HepG2 (cell line): ENCODE results near the gene HNRNPA2B1. TPM values are rescaled to one million over a fixed set of nuclear protein-coding genes. Genes with fewer than 3 reads are reported as not detected.

ENCODE experiments used
- ATAC-seq: fragments of 200-7000 bp; cut with Tn5 transposase; 3 replicates; pipeline ENCODE4 v1.9.1; 2020; ENCODE audit warnings: mild to moderate bottlenecking, moderate library complexity
- BruUV-seq: library from RNA; stranded (reverse); fragments of 400-500 nt; replicated peaks from 2 replicates; lab custom pipeline; 2021; lab: Mats Ljungman, UMichigan
- CTCF ChIA-PET: fragments of 300-600 bp; formaldehyde crosslinking; extraction: SDS; loops from one replicate; lab custom pipeline; 2021; ENCODE audit warnings: low total read pairs, inconsistent platforms, low intra/inter-chr PET ratio; lab: Yijun Ruan, JAX
- POLR2A ChIA-PET: fragments of 350-600 bp; sonication (Branson Sonifier 250); formaldehyde crosslinking; loops from one replicate; lab custom pipeline; 2020; ENCODE audit warnings: antibody characterized with exemption, inconsistent platforms; lab: Yijun Ruan, JAX
- DNase-seq: peaks from one replicate; pipeline ENCODE4 v3.0.0-alpha.2; 2015; ENCODE audit warnings: low spot score
- FAIRE-seq: peaks from 3 replicates; lab custom pipeline; 2011; peaks lifted over from hg19 to GRCh38; lab: Jason Lieb, UNC
- H2AFZ ChIP-seq: one replicate; pipeline ENCODE4 v1.6.1; 2011; ENCODE audit warnings: low read length, inconsistent platforms
- H3K27ac ChIP-seq: fragments of 300-600 bp; 3 replicates; pipeline ENCODE4 v1.8.0; 2011; ENCODE audit warnings: mixed run types, mild to moderate bottlenecking, mixed read lengths, low read length, inconsistent platforms; ENCODE audit not compliant: insufficient read depth; ENCODE audit errors: extremely low read length
- H3K27me3 ChIP-seq, 2 experiments: fragments of 200-600 bp in 1 of 2; 2 replicates in 1 of 2; 3 replicates in 1 of 2; pipeline versions ENCODE4 v1.6.0 to v1.8.0; 2011; ENCODE audit warnings: low read length in 2 of 2, mild to moderate bottlenecking in 2 of 2, moderate library complexity in 2 of 2, inconsistent platforms in 1 of 2; ENCODE audit not compliant: insufficient read depth in 2 of 2, control insufficient read depth in 1 of 2
- H3K36me3 ChIP-seq, 2 experiments: fragments of 200-600 bp in 1 of 2; replicated peaks in 1 of 2; 2 replicates in 1 of 2; 3 replicates in 1 of 2; pipeline versions ENCODE4 v1.5.1 to v1.8.0; 2011; ENCODE audit warnings: low read length in 2 of 2, inconsistent platforms in 1 of 2; ENCODE audit not compliant: insufficient read depth in 2 of 2, control insufficient read depth in 1 of 2
- H3K4me1 ChIP-seq: 2 replicates; pipeline ENCODE4 v1.5.1; 2012; ENCODE audit warnings: low read length, inconsistent platforms; ENCODE audit not compliant: insufficient read depth
- H3K4me2 ChIP-seq: 2 replicates; pipeline ENCODE4 v1.6.0; 2011; ENCODE audit warnings: low read depth, low read length, inconsistent platforms
- H3K4me3 ChIP-seq, 3 experiments: fragments of 200-600 bp in 1 of 3; sonication (generic), shearing (Covaris generic) in 1 of 3; replicated peaks in 1 of 3; 2 replicates each; pipeline ENCODE4 v1.5.1; 2011 to 2016; ENCODE audit warnings: low read length in 3 of 3, inconsistent platforms in 2 of 3, low read depth in 2 of 3, mild to moderate bottlenecking in 2 of 3, control low read depth in 1 of 3, mixed read lengths in 1 of 3; ENCODE audit not compliant: insufficient read depth in 1 of 3
- H3K79me2 ChIP-seq: one replicate; pipeline ENCODE4 v1.6.1; 2011; ENCODE audit warnings: low read length, inconsistent platforms; ENCODE audit not compliant: insufficient read depth
- H3K9ac ChIP-seq: 2 replicates; pipeline ENCODE4 v1.6.0; 2011; ENCODE audit warnings: mild to moderate bottlenecking, low read depth, low read length, inconsistent platforms; ENCODE audit not compliant: insufficient read depth
- H3K9me3 ChIP-seq: 2 replicates; pipeline ENCODE4 v1.5.1; 2012; ENCODE audit warnings: mild to moderate bottlenecking, low read length
- H4K20me1 ChIP-seq: 2 replicates; pipeline ENCODE4 v1.6.0; 2011; ENCODE audit warnings: inconsistent platforms, mild to moderate bottlenecking, low read length, moderate library complexity; ENCODE audit not compliant: insufficient read depth
- AGO2 ChIP-seq: fragments of 200-400 bp; formaldehyde crosslinking; optimal IDR thresholded peaks from 2 replicates; pipeline ENCODE3; 2017; ENCODE audit warnings: mild to moderate bottlenecking, low read depth, low read length, moderate library complexity
- FOXA3 ChIP-seq: IDR thresholded peaks from 2 replicates; pipeline ENCODE4 v1.6.1; 2016; ENCODE audit warnings: missing genetic modification reagents, missing compliant biosample characterization
- ZMYM3 ChIP-seq: sonication (generic); formaldehyde crosslinking; IDR thresholded peaks from 2 replicates; pipeline ENCODE4 v1.5.1; 2020; ENCODE audit warnings: mild to moderate bottlenecking, missing genetic modification reagents
- ZNF83 ChIP-seq: sonication (generic); formaldehyde crosslinking; IDR thresholded peaks from 2 replicates; pipeline ENCODE4 v1.4.0; 2020; ENCODE audit warnings: missing genetic modification reagents, mild to moderate bottlenecking, borderline replicate concordance
- WGBS: methylation state at CpG from one replicate; pipeline ENCODE4 v1.1.6; 2017; ENCODE audit warnings: low lambda C conversion rate; 5-methylcytosine and 5-hydroxymethylcytosine counted together
- in situ Hi-C: cut with HindIII; loops from 2 replicates; pipeline ENCODE4 v1.10.0; 2017; ENCODE audit warnings: low pct_unique_long_range_greater_than_20kb; ENCODE audit not compliant: extremely low pct_ligation_motif_present
- intact Hi-C: fragments of 100-400 bp; cut with micrococcal nuclease; formaldehyde crosslinking; loops from one replicate; pipeline ENCODE4 v1.10.0; 2022; ENCODE audit not compliant: unreplicated experiment
- polyA plus RNA-seq, 8 experiments: library from polyadenylated mRNA; depleted of rRNA in 3 of 8; stranded (reverse) in 7 of 8; unstranded in 1 of 8; fragments of >200 nt; fragmentation: Illumina TruSeq in 4 of 8; extraction: Trizol in 4 of 8; gene quantifications; 2 replicates each; pipeline versions ENCODE4 v1.2.1 to v1.2.3, GENCODE V29; 2011 to 2016; ENCODE audit warnings: low read depth in 4 of 8, missing spikeins in 1 of 8, mixed read lengths in 1 of 8; ENCODE audit not compliant: insufficient read depth in 1 of 8
- total RNA-seq, 5 experiments: library from RNA; depleted of rRNA; stranded (reverse); fragments of >200 nt; fragmentation: Illumina TruSeq; extraction: Trizol; gene quantifications; 2 replicates each; pipeline ENCODE4 v1.2.3, GENCODE V29; 2016; ENCODE audit warnings: low read depth in 1 of 5
- TF ChIP-seq, protein P1 (sequence below): sonication (generic); formaldehyde crosslinking; conservative IDR thresholded peaks from 2 replicates; pipeline ENCODE4 v1.5.0; 2020; ENCODE audit warnings: missing genetic modification reagents

The HNRNPA2B1 gene
- total and polyA plus RNA-seq, 2 of the 13 experiments (the other 11 are each of a cell fraction or from before 2014, with no cell fraction given) = 193 to 412 TPM

DNA sequence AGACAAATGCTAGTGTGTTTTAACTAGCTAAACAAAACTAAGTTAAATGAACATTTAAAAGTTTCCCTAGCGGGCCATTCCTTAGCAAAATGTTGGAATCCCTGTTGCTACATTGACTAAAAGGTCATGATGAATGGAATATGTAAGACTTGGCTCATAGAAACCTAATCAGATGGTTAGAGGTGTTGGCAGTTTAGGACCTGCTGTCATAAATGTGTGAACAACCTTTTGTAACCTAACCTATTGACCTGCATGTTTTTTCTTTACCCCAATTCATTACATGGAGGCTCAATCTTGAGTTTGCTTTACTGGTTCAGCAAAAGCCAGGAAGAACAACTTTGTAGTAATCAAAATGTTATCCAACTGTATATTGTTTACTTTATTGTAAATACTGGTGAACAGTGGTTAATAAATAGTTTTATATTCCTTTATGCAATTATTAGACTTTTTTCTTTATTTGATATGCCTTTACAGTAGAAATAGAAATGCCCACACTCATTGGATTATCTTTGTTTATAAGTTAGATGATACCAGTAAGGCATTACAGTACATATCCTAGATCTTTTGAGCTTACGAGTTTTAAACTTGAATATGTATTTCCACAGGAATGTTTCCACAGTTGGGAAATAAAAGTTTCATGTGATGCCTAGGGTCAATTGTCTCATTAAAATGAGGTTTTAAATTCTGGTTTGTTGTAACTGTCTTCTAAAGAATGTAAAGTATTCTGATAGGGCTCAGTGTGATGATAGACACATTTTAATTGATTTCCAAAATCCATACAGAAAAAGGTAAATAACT, 12.6 kb upstream of the HNRNPA2B1 start (continued):
- TF ChIP-seq, protein P1, sequence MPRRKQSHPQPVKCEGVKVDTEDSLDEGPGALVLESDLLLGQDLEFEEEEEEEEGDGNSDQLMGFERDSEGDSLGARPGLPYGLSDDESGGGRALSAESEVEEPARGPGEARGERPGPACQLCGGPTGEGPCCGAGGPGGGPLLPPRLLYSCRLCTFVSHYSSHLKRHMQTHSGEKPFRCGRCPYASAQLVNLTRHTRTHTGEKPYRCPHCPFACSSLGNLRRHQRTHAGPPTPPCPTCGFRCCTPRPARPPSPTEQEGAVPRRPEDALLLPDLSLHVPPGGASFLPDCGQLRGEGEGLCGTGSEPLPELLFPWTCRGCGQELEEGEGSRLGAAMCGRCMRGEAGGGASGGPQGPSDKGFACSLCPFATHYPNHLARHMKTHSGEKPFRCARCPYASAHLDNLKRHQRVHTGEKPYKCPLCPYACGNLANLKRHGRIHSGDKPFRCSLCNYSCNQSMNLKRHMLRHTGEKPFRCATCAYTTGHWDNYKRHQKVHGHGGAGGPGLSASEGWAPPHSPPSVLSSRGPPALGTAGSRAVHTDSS (CRISPR knock-in tag) = no peak
- TF ChIP-seq ZMYM3 (no peak), AGO2 (no peak)
- TF ChIP-seq, all 625 proteins: peak for 10

DNA sequence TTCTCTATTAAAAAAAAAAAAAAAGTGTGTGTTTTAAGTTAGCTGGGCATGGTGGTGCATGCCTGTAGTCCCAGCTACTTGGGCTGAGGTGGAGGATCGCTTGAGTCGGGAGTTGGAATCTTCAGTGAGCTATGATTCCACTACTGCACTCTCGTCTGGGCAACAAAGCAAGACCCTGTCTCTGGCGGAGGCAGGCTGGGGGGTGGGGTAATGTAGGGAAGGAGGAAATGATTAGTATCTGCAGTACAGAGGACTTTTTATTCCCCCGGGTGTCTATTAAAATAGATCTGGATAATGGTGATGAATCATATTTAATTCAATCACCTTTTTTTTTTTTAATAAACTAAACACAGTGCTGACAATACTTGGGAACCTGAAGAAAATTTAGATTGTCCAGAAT, 7.5 kb upstream of the HNRNPA2B1 start:
- no peaks in the 10 kb centered on the region for H3K27me3 ChIP-seq
- no peak overlapping the region for H3K4me2 ChIP-seq
- H4K20me1 ChIP-seq = peaks cover 32% of the 10 kb centered on the region
- peaks cover 44% of the 10 kb centered on the region for H3K79me2 ChIP-seq
- 98% methylated on average over 5 of the region's 5 CpGs for WGBS
- intact Hi-C loops (no loop called here), in situ Hi-C loops (loop anchor here (10.0 kb wide), 1 partner anchor 157 kb away; no protein-coding TSS in a partner anchor)
- H3K9ac ChIP-seq = no peak overlapping the region
- CTCF ChIA-PET = no interaction called here
- FAIRE-seq (no peak), ATAC-seq (no peak), DNase-seq (no peak)
- H3K36me3 ChIP-seq = peaks cover 11 to 57% of the 10 kb centered on the region in 2 experiments
- peaks cover 39% of the 10 kb centered on the region for H3K4me1 ChIP-seq
- H3K4me3 ChIP-seq = no peak overlapping the region
- H3K9me3 ChIP-seq = no peaks in the 10 kb centered on the region
- H2AFZ ChIP-seq = no peak overlapping the region
- TF ChIP-seq FOXA3 (CRISPR knock-in tag) (no peak), ZNF83 (CRISPR knock-in tag) (no peak)
- POLR2A ChIA-PET = interaction anchor here (0.7 kb wide), 1 partner anchor 323 kb away, joined by 5 read pairs; no protein-coding TSS in a partner anchor
- H3K27ac ChIP-seq = no peak overlapping the region
- no TSS peak for BruUV-seq
